AG20443 (cell line): ENCODE results near the gene MGAM2.

Experiments used
- DNase-seq: peaks from one replicate; pipeline ENCODE4 v3.0.0; 2012; ENCODE audit warnings: low spot score, mixed read lengths

Gene MGAM2

DNA sequence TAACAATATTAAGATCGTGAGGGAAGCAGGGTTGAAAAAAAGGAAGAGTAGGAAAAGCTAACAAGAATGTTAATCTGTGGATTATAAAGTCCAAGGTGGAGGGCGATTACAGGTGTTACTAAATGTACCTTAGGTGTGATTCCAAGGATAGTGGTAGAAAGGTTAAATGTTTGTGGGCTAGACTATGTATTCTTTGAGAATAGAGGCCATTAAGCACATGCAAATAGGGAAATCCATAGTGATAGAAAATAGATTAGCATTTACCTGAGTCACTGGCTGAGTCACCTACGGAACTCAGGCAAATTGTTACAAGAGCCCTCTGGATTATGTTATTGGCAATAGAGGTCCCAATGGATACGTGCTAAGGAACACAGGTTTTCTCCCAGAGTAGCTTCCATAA lies 9.0 kb downstream of the MGAM2 start:
- no peak for DNase-seq

DNA sequence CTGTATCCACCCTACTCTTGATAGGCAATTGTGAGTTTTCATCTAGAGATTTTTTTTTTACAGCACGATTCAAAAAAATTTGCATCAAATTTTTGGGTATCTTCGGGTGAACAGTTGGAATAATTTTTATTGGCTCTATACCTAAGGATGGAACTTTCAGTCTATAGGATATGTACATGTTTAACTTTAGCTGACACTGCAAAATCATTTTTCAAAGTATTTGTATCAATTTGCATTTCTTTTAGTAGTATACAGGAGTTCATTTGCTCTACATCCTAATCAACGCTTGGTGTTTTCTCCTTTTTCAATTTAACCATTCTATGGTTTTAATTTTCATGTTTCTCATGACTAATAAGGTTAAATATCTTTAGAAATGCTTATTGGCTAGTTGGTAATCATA lies 11.7 kb downstream of the MGAM2 start:
- no peak for DNase-seq

DNA sequence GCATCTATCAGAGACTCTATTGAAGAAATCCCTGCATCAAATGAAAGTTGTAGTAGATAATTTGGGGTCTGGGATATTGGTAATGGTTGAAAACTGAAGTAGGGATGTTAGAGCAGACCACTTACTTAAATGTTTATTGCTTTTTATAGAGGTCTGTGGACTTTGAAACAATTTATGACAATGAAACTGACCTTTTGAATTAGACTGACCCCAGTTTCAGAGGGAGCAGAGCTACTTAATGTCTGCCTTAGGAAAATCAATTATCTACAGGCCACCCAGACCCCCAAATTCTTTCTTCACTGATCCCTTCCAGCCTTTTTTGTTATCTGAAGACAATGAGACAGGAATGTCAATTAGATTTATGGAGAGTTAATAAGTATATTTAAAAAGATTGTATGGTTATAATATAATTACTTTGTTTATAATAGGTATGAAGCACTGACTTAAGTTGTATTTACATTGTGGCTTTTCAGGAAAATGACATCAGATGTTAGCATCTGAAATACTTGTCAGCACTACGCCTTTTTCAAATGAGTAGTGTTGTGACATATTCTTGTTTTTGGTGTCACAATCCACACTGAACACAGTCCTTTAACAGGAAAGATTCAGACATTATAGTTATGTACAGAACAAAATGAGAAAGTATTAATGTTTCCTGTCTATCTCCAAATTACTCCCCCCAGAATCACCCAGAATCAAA lies 13.9 kb downstream of the MGAM2 start:
- DNase-seq, result no peak

DNA sequence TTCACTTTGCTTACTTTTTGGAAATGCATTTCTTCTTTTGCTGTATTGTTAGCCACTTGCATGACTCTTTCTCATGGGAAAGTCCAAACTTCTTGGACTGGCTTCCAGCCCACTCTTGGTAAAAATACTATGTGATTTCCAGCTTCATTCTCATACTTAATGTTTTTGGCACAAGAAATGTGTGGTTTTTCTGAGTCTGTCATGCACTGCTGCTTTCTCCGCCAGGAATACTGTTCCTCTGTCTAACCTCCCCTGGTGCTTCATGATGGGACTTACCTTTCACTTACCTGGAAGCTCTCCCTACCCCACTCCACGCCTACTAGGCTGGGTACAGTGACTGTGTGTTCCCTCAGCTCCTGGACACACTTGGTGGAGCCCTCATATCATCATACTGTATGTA lies 18.7 kb downstream of the MGAM2 start:
- DNase-seq, result no peak

DNA sequence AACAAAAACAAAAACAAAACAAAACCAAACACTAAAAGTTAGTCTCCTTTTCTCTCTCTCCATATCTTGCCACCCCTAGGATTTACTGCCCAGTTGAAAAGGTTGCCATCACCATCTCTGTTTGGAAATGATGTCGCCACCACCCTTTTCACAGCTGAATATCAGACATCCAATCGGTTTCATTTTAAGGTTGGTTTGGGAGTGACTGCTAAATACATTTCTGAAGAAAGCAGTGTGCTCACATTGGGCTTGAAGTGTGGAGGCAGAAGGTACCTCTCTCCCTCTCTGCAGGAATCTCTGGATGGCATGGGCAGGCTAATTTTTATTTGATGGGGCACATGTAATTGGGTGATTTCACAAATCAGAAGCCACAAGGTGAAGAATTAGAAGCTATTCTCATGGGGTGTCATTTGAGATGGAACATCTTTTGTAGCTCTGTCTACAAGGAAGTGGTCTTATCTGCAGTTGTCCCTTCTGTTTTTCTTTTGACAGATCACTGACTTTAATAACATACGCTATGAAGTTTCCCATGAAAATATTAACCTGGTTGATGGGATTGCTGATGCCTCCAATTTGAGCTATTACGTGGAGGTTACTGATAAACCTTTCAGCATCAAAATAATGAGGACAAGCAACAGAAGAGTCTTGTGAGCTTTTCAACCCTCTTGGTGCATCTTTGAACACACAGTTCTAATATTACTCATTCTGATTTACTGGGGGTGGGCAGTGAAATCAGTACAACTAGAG lies 20.1 kb downstream of the MGAM2 start:
- no peak for DNase-seq

DNA sequence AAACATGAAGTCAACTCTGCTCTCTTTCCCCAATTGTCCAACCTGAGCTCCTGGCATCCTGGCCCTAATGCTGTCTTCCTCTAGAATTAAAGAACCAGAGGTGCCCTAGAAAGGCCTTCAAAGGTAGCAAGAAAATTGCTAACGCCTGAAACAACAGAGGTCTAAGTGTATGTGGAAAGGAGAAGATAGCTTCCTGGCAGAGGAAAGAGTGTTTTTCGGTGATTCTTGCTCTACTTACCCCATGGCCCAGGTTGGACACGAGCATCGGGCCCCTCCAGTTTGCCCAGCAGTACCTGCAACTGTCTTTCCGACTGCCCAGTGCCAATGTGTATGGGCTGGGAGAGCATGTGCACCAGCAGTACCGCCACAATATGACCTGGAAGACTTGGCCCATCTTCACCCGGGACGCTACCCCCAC lies 22.2 kb downstream of the MGAM2 start:
- no peak for DNase-seq

DNA sequence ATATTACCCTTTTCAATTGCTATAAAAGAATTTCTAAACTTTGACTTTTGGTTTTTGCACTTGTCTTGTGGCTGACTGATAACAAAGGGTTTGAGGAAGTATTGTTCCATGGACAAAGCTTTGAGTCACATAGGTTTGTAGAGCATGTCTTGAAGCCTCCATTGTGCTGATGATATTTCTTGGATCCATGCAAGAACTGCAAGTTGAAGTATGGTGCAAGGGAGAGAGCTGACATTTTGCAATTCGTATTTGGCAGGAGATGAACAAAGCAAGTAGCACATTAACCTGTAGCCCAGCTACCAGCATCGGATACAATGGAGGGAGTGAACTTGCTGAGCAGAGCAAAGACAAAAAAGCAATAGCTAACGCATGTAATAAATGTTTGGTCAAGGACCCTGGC lies 23.4 kb downstream of the MGAM2 start:
- DNase-seq, result no peak

DNA sequence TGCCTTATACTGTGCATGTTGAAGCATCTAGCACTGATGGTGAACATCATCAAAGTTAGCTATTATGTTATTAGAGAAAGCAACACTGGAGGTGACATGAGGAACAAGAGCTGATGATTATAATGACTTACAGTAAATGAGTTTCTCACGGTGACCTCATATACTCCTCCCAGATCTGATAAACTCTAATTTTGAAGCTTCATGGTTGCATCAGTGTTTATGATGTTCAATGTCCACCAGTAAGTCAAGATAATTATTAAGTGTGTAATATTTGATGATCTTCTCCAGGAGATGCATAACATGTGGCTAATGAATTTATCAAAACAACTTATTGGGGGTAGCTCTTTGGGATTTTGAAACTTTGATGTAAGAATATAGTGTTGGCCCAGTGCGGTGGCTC lies 27.5 kb downstream of the MGAM2 start:
- DNase-seq, result no peak

DNA sequence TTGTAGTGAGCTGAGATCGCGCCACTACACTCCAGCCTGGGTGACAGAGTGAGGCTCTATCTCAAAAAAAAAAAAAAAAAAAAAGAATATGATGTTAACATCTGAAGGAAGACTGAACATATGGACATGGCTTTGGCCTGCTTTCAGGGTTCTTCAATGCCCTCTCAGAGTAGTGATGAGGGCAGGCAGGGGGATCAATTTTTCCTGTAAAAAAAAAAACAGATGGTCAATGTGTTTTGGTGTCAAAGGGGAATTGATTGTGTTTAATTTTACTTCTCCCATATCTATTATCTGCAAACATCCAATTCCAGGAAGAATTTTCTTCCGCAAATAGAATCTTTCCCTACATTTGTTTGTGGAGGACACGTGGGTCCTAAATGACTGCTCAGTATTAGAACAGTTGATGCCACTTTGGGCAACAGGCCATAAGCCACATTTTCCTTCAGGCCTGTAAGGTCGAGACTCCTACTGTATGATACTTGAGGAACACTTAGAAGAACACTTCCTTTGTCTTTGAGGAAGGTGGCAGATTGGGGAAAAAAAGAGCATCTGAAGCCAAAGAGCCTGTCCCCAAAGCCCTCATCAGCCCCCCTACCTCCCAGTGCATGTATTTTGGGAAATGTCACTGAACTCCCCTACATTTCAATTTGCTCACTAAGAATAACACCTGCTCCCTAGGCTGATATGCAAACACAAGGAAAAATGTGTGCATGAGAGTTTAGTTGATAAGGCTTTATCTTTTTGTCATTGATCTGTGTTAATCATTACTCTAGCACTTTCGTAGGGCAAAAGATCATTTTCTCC lies 28.3 kb downstream of the MGAM2 start:
- DNase-seq, result no peak

DNA sequence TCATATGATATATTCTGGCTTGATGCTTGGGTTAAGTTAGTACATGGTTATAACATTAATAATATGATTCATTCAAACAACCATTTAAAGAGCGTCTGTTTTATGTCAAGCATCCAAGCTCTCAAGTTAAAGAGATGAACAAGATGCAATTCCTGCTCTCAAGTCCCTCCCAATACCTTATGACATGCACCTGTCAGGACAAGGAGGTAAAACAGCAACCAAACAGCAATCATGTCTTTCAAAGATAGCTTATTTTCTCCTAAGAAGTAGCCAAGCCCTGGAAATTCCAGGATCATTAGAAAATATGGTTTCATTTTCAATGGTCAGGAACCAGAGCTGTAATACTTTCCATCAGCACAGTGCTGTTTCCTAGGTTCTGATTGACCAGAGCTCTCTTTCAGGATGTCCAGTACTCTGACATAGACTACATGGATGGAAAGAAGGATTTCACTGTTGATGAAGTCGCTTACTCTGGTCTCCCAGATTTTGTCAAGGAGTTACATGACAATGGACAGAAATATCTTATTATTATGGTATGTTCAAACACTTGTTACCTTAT lies 29.0 kb downstream of the MGAM2 start:
- DNase-seq, result no peak

DNA sequence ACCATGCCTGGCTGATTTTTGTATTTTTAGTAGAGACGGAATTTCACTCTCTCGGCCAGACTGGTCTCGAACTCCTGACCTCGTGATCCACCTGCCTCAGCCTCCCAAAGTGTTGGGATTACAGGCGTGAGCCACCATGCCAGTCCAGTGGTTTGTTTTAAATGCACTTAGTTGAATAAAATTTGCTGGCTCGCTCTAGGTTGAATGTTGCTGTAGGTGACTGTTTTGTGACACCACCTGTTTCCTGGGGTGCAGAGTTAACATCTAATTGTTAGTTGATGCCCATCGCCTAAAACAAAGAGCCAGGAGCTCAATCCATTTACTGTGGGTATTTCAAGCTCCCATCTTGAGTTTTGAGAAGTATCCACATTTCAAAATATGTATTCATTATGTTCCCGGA lies 31.2 kb downstream of the MGAM2 start:
- no peak for DNase-seq

DNA sequence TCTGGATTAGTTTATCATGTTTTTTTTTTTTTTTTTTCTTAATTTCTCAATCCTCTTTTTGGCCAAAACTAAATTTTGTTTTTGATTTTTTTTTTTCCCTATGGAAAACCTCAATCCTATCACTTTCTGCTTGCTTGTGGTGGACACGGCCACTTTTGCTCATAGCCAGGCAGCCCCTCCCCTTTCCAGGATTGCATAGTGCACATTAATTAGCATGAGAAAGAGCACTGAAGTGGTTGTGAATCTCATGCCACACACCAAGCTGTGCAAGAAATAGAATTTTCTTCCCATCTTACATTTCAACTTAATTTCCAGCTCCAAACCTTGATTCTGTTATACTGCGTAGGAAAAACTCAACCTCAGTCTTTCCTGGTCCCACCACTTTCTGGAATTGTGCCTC lies 34.6 kb downstream of the MGAM2 start:
- no peak for DNase-seq

DNA sequence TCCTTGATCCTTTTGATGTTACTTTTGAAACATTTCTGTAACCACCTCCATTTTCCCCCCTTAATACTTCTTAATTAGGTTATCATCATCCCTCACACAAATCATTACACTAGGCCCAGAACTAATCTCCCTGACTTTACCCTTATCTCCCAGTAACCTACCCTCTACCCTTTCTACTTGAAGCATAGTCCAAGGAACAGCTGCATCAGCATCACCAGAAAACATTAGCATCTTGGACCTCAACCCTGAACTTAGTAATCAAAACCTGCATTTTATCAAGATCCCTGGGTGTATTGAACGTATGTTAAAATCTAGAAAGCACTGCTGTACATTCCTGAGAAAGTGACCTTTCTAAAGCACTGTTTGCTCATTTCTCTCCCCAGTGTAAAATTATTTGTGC lies 38.8 kb downstream of the MGAM2 start:
- no peak for DNase-seq

DNA sequence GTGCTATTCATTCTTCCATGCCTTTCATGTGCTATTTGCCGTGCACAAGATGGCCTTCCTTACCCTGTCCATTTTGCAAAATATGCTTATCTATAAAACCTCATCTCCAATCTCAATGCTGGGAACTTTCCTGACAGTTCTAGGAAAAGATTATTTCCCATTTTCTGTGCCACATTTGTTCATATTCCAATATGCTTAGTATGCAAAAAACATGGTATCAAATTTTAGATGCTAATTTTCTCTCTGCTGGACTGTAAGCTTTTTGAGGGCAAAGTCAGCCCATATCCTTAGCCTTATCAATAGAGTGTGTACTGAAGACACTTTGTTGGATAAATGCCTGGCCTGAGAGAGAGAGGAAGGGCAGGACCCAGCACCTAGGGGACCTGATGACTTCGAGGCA lies 39.4 kb downstream of the MGAM2 start:
- DNase-seq, result no peak

DNA sequence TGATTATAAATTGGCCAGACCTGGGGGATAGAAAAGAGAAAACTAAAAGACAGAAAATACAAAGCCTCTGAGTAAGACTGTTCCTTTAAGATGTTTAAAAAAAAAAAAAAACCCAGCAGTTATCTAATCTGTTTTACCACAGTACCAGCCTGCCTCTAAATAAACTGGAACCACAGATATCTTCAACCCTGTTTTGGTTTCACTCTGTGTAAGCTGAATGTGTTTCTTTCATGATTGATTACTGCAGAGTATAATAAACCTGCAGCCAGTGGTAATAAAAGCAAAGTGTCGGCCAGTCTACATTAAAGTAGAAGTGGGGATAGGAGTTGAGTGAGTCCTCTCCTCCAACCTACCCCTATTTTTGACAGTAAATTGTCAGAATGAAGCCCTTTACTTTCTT lies 40.6 kb downstream of the MGAM2 start:
- no peak for DNase-seq

DNA sequence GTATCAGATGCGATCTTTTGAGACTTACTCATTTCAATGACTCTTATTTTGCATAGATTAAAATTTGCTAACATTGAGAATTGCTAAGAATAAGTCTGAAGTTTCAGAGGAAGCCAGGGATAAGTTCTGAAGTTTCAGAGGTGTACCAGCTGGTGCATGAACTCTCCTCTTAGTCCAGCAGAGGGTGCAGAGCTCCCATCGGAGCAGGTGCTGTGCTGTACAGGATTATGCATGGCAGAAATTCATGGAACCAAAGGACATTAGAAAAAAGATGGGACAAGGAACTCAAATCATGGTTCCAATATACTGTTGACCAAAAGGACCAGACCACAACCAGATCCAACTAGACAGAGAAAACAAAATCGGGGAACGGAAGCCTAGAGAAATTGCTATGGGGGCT lies 41.9 kb downstream of the MGAM2 start:
- DNase-seq, result no peak

DNA sequence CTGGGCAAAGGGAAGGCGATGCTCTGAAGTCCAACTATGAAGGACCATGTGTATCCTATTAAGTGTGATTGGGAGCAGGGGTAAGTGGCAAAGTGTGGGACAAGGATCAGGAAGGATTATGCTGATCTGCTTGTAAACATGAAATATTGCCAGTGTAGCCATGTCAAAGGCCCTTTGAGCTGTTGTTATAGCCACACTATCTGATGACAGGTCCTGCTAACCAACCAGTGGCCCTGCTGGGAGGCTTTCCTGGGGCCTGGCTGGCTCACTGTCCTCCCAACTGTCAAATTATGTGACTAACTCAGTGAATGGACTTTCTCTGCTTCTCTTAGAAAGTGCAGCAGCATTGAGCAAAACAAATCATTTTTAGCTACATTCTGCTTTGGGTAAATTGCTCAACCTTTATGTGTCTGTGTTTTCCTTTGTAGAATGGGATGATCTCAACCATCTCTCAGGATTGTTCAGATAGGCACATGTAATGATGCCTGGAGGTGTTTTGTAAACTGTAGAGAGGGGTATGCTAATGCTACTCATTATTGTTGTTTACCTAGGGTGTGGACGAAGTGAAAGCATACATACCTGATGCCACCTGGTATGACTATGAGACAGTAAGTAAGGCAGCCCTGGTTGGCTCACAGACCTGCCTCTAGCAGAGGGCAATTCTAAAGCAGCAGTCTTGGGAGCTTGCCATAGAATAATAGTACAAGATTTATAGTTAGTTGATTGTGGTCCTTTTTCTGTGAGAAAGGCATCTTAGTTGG lies 47.4 kb downstream of the MGAM2 start:
- no peak for DNase-seq

DNA sequence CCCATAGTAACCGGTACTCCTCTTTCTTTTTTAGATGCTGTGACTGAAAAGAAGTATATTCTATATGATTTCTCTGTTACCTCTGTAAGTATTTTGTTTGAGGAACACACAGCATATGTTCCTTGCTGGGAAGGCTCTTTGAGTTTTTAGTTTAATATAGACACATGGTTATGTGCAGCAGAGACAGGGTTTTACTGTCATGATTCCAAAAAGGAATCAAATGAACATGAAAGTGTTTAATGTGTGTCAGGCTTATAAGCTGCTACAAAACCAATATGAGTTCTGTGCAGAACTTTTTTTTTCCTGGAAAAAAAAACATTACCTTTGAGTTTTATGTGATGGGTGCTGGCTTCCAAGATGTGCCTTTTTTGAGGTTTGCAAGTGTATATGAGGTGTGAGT lies 50.4 kb downstream of the MGAM2 start:
- no peak for DNase-seq

DNA sequence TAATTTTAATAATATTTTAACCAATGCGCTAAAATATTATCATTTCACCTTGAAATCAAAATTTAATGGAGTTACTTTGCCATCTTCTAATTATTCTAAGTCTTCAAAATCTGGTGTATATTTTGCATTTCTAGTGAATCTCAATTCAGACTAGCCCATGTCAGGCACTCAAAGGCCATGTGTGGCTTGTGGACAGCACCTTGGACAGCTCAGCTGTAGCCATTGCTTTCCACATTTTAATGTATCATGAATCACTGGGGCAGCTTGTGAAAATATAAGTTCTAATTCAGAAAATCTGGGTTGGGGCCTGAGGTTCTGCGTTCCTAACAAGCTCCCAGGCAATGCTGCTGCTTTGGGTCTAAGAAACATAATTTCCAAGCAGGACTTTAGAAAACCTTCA lies 57.2 kb downstream of the MGAM2 start:
- no peak for DNase-seq

DNA sequence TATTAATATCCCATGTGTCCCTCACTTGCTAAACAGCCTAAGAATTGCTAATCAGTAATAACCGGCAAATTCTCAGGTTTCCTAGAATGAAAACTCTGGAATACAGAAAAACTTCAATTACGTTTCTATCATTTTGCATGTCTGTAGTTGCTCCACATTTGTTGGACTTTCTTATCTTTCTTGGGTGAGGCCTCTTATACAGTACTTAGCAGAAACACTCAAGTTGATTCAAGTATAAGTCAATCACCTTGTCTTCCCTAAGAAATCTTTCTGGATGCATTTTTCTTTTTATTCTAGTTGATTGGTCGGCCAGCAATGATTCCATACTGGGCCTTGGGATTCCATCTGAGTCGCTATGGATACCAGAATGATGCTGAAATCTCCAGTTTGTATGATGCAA lies 61.4 kb downstream of the MGAM2 start:
- no peak for DNase-seq

DNA sequence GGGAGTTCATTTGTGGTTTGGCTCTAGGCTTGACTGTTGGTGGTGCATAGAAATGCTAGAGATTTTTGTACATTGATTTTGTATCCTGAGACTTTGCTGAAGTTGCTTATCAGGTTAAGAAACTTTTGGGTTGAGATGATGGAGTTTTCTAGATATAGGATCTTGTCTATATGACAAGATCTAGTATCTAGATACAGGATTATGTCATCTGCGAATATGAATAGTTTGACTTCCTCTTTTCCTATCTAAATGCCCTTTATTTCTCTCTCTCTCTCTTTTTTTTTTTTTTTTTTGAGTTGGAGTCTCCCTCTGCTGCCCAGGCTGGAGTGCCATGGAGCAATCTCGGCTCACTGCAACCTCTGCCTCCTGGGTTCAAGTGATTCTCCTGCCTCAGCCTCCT lies 62.9 kb downstream of the MGAM2 start:
- no peak for DNase-seq

DNA sequence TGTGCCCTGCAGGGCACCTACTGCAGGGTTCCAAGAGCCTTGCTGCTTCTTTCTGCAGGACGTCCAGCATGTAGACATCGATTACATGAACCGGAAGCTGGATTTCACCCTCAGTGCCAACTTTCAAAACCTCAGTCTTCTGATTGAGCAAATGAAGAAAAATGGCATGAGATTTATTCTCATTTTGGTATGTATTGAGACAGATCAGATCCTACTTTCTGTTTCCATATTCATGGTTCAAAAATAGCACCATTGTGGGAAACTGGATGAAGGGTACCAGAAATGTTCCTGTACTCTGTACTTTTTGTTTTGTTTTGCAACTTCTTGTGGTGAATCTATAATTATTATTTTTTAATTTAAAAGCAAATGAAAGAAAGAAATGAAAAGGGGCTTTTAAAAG lies 64.1 kb downstream of the MGAM2 start:
- no peak for DNase-seq
